Astrocyte of the cerebellum (primary cell): ENCODE results near the gene C10orf95.
A peak's percentile ranks its signal among the peaks of the same experiment; 100 is the strongest.
"Not testable (repeated sequence)": the region's sequence is repeated elsewhere in the genome, so short reads cannot be mapped to it uniquely, and the experiment has no call there.

Experiments used
- DNase-seq: peaks from one replicate; pipeline ENCODE4 v3.0.0-alpha.2; 2011; ENCODE audit warnings: low read depth
- H3K4me3 ChIP-seq: 2 replicates; pipeline ENCODE4 v1.5.1; 2011; ENCODE audit warnings: mild to moderate bottlenecking, low read depth, low read length, moderate library complexity
- in situ Hi-C: cut with HindIII; loops from 2 replicates; pipeline ENCODE4 v1.10.0; 2017; ENCODE audit warnings: low sequenced_read_pairs
- TF ChIP-seq, protein P1 (sequence below): IDR thresholded peaks from 2 replicates; pipeline ENCODE4 v1.5.1; 2012; ENCODE audit warnings: low read length, low read depth, moderate library complexity, mild to moderate bottlenecking; ENCODE audit errors: missing control alignments

C10orf95 gene

DNA sequence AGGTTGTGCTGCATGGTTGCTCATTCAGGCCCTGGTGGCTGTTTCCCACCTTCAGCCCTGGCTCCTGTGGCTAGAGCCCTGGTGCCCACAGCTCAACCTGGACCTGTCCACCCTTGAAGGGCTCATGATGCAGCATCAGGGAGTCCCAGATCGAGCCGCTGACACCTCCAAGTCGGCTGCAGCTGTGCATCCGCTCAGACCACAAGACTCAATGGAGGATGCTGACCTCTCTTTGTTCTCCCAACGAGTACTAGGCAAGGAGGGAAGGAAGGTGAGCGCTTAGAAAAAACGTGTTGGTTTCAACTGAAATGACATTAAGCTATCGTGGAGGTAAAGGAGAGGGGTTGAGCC, 9.5 kb upstream of the C10orf95 start:
- in situ Hi-C loops: no loop called here
- DNase-seq: no peak
- peak overlapping the region; percentile 49 for H3K4me3 ChIP-seq
- TF ChIP-seq, protein P1, sequence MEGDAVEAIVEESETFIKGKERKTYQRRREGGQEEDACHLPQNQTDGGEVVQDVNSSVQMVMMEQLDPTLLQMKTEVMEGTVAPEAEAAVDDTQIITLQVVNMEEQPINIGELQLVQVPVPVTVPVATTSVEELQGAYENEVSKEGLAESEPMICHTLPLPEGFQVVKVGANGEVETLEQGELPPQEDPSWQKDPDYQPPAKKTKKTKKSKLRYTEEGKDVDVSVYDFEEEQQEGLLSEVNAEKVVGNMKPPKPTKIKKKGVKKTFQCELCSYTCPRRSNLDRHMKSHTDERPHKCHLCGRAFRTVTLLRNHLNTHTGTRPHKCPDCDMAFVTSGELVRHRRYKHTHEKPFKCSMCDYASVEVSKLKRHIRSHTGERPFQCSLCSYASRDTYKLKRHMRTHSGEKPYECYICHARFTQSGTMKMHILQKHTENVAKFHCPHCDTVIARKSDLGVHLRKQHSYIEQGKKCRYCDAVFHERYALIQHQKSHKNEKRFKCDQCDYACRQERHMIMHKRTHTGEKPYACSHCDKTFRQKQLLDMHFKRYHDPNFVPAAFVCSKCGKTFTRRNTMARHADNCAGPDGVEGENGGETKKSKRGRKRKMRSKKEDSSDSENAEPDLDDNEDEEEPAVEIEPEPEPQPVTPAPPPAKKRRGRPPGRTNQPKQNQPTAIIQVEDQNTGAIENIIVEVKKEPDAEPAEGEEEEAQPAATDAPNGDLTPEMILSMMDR: no peak

DNA sequence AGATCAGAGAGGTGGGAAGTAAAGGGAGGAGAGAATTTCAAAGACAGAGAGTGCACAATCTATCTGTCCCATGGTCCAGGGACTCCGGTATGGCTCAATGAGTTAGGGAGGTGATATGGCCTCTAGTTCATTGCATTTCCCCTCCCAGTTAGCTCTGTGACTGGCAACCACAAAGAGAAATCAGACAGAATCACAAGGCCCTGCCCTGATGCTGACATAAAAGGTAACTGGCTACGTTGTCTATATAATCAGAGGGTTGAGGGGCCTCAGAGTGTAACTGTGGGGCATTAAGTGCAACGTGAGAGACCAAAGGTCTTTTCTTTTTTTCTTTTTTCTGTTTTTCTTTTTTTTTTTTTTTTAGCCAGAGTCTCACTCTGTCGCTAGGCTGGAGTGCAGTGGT, 7.3 kb upstream of the C10orf95 start:
- H3K4me3 ChIP-seq: no peak overlapping the region
- no peak for DNase-seq
- in situ Hi-C loops: no loop called here
- TF ChIP-seq, protein P1: no peak

DNA sequence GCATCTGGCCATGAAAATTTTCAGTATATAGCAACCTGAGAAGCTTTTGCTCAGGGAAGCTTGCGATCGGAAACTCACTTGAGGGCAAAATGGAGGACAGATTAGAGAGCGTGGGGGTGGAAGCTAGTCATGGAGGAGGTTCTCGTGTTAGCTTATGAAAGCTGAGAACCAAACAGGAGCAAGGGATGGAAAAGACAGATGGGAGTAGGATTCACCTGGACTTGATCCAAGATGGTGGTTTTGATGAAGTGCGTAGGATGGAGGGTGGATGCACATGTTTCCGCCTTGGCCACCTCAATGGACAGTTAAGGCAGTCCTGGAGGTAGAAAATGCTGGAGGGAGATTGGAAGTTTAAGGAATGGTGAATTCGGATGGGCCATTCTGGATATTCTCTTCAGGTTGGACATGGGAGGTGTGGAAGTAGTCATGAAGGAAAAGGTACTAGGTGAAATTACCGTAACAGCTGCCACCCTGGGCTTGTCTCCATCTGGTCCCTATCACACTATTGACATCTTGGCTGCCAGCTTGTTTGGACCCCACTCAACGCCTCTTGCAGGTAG, 6.3 kb upstream of the C10orf95 start:
- no peak for DNase-seq
- in situ Hi-C loops: no loop called here
- H3K4me3 ChIP-seq: no peak overlapping the region
- TF ChIP-seq, protein P1: no peak

DNA sequence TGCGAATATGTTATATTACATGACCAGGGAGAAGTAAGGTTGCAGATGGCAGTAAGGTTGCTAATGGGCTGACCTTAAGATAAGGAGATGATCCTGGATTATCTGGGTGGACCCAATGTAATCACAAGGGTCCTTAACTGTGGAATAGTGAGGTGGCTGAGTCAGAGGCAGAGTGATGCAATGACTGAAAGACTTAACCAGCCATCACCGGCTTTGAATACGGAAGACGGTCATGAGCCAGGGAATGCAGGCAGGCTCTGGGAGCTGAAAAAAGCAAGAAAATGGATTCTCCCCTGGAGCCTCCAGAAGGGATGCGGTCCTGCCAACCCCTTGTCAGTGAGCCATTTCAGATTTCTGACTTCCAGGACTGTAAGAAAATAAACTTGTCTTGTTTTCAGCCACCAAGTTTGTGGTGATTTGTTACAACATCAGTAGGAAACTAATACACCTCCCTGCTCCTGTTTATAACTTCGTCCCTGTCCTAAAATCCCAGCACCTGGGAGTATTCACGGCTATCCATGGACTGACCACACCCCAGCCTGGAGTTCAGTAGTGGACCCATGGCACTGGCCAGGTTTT, 4.6 kb upstream of the C10orf95 start:
- H3K4me3 ChIP-seq: no peak overlapping the region
- in situ Hi-C loops: no loop called here
- TF ChIP-seq, protein P1: no peak
- peak; percentile 38 for DNase-seq

DNA sequence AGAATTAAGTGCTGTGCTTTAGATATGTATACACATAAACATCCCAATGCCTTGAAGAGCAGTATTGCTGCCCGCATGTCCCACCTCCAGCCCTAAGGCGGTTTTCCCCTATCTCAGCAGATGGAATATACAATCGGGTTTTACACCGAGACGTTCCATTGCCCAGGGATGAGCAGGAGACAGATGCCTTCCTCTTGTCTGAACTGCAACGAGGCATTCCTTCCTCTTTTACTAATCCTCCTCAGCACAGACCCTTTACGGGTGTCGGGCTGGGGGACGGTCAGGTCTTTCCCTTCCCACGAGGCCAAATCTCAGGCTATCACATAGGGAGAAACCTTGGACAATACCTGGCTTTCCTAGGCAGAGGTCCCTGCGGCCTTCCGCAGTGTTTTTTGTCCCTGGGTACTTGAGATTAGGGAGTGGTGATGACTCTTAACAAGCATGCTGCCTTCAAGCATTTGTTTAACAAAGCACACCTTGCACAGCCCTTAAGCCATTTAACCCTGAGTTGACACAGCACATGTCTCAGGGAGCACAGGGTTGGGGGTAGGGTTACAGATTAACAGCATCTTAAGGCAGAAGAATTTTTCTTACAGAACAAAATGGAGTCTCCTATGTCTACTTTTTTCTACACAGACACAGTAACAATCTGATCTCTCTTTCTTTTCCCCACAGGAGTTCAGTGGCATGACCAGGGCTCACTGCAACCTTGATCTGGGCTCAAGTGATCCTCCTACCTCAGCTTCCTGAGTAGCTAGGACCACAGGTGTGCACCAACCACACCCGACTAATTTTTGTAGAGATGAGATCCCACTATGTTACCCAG, 3.5 kb upstream of the C10orf95 start:
- H3K4me3 ChIP-seq, in situ Hi-C loops, DNase-seq: not testable (repeated sequence)

DNA sequence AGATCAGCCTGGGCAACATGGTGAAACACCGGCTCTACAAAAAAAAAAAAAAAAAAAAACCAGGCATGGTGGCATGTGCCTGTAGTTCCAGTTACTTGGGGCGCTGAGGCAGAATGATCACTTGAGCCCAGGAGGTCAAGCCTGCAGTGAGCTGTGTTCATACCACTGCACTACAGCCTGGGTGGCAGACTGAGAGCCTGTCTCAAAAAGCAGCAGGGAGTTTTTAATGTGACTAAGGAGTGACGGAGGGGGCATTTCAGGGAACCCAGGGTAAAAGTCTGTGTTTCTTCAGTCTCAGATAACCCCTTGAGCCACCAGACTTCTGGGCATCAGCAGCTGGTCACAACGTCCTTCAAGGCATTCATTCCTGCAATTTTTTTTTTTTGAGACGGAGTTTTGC, 2.2 kb upstream of the C10orf95 start:
- TF ChIP-seq, protein P1: no peak
- H3K4me3 ChIP-seq: no peak overlapping the region
- in situ Hi-C loops: no loop called here
- no peak for DNase-seq
